GM21367 (cell line): ENCODE results near the gene DAP.
"Not testable (repeated sequence)": the region's sequence is repeated elsewhere in the genome, so short reads cannot be mapped to it uniquely, and the experiment has no call there.

Source experiments
- ATAC-seq: cut with Tn5 transposase; IDR thresholded peaks from one replicate; pipeline ENCODE4 v1.9.1; 2021; ENCODE audit not compliant: unreplicated experiment

DAP gene

GRCh38 chr5:10735569-10736276 is 25.3 kb downstream of the DAP start:
- ATAC-seq, result peak; percentile 76

- no peak for ATAC-seq
Observed at GRCh38 chr5:10734832-10735523, 26.1 kb downstream of the DAP start.

GRCh38 chr5:10734037-10734709 is 26.9 kb downstream of the DAP start:
- no peak for ATAC-seq

GRCh38 chr5:10733426-10733825 is 27.6 kb downstream of the DAP start:
- ATAC-seq, result no peak

GRCh38 chr5:10731913-10732312 is 29.1 kb downstream of the DAP start:
- ATAC-seq, result no peak

- no peak for ATAC-seq
Observed at GRCh38 chr5:10730043-10730351, 31.0 kb downstream of the DAP start.

GRCh38 chr5:10729320-10730042 is 31.6 kb downstream of the DAP start:
- no peak for ATAC-seq

- no peak for ATAC-seq
Observed at GRCh38 chr5:10728679-10729078, 32.4 kb downstream of the DAP start.

- ATAC-seq, result no peak
Observed at GRCh38 chr5:10727861-10728260, 33.2 kb downstream of the DAP start.

- ATAC-seq, result peak; percentile 87
Observed at GRCh38 chr5:10726913-10727517, 34.0 kb downstream of the DAP start.

- no peak for ATAC-seq
Observed at GRCh38 chr5:10726179-10726912, 34.7 kb downstream of the DAP start.

- no peak for ATAC-seq
Observed at GRCh38 chr5:10725636-10726035, 35.4 kb downstream of the DAP start.

GRCh38 chr5:10724781-10725507 is 36.1 kb downstream of the DAP start:
- no peak for ATAC-seq

- ATAC-seq, result no peak
Observed at GRCh38 chr5:10723514-10723913, 37.5 kb downstream of the DAP start.

GRCh38 chr5:10720766-10721165 is 40.3 kb downstream of the DAP start:
- not testable (repeated sequence) for ATAC-seq

GRCh38 chr5:10719965-10720364 is 41.1 kb downstream of the DAP start:
- no peak for ATAC-seq

- not testable (repeated sequence) for ATAC-seq
Observed at GRCh38 chr5:10718617-10719016, 42.4 kb downstream of the DAP start.

- not testable (repeated sequence) for ATAC-seq
Observed at GRCh38 chr5:10716825-10717224, 44.2 kb downstream of the DAP start.

GRCh38 chr5:10715605-10716290 is 45.3 kb downstream of the DAP start:
- no peak for ATAC-seq
